ENCODE data around the gene ARHGEF33. TPM values are rescaled to one million over a fixed set of nuclear protein-coding genes. Genes with fewer than 3 reads are reported as not detected.
A peak's percentile ranks its signal among the peaks of the same experiment; 100 is the strongest.

Gene ARHGEF33
- total and polyA plus RNA-seq, 2 of the 13 experiments (the other 11 are each of a cell fraction or from before 2014, with no cell fraction given), result 0.04 TPM; not detected in 1

DNA sequence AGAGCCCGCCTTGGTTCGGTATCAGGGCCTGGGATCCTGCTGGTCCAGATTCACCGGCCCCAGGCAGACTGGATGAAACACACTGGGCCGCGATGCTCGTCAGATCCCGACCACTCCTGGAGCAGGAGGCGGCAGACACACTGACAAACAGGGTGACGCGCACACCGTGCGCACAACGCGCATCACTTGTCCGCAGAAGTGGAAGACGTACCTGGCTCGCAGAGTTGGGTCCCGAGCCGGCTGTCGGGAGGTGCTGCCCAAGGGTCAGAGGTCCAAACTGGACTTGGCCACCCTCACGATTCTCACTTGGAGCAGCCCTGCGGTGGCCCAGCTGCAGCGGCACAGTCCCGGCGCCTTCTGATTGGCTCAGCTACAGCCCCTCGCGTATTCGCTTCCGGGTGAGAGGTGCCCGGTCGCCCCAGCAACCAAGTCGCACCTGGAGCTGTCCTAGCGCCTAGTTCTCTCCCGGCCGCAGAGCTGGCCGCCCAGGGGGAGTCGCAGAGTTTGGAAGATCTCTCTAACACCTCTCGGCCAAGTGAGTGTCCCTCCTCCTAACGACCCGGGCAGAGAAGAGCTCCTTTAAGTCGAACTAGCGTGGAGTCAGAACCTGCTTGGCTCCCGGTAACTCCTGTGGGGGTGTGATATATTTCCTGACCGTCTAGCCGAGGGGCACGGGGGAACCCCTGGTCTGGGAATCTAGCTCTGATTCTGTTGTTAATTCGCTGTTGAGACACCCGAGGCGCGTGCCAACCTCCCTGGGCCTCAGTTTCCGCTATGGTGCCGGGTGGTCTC, 13.9 kb upstream of the ARHGEF33 start, which contains the start of the genes DHX57 and MORN2 (continued):
- TF ChIP-seq ZNF552 (CRISPR knock-in tag; IDR thresholded peaks at IDR 0.05; ENCODE audit: borderline replicate concordance) (peak; percentile 87; the same call in 1 of the 2 replicates), EHMT2 (IDR thresholded peaks at IDR 0.05; ENCODE audit: borderline replicate concordance, low read depth, low read length) (peak; percentile 24; the same call in 1 of the 2 replicates), ZNF775 (CRISPR knock-in tag; IDR thresholded peaks at IDR 0.05; ENCODE audit: borderline replicate concordance) (no peak; the same call in 1 of the 2 replicates), SKI (IDR thresholded peaks at IDR 0.05; ENCODE audit: partially characterized antibody) (no peak), EED (CRISPR knock-in tag; IDR thresholded peaks at IDR 0.05) (peak; percentile 98; the same call in 1 of the 2 replicates), IKZF4 (CRISPR knock-in tag; IDR thresholded peaks at IDR 0.05; ENCODE audit: borderline replicate concordance, low read depth, not compliant biosample characterization) (peak; percentile 83), SP140L (CRISPR knock-in tag; IDR thresholded peaks at IDR 0.05; ENCODE audit: borderline replicate concordance) (peak; percentile 4; the same call in 1 of the 2 replicates), ELF3 (CRISPR knock-in tag; IDR thresholded peaks at IDR 0.05) (peak; percentile 57; the same call in 1 of the 2 replicates), RFX1 (IDR thresholded peaks at IDR 0.05) (peak; percentile 95), ARHGAP35 (CRISPR knock-in tag; IDR thresholded peaks at IDR 0.05; ENCODE audit: borderline replicate concordance) (peak; percentile 51), ZNF556 (CRISPR knock-in tag; IDR thresholded peaks at IDR 0.05; ENCODE audit: borderline replicate concordance) (peak; percentile 75; the same call in 1 of the 2 replicates), POLR2A (IDR thresholded peaks at IDR 0.05; ENCODE audit: insufficient read depth in 1 of 2, low read depth in 2 of 2, low read length in 2 of 2) (peak; percentile 75 to 88), ZFYVE20 (CRISPR knock-in tag; IDR thresholded peaks at IDR 0.05; ENCODE audit: borderline replicate concordance, low read depth) (peak; percentile 93), ZKSCAN5 (CRISPR knock-in tag; IDR thresholded peaks at IDR 0.05) (no peak), SETDB1 (CRISPR knock-in tag; IDR thresholded peaks at IDR 0.05; ENCODE audit: borderline replicate concordance) (no peak), ZNF678 (CRISPR knock-in tag; IDR thresholded peaks at IDR 0.05) (0 out of 2 replicates have a peak, but pooled peaks have one; percentile 63), ZNF256 (CRISPR knock-in tag; conservative IDR thresholded peaks at IDR 0.05) (0 out of 2 replicates have a peak, but pooled peaks have one; percentile 60), ZNF614 (CRISPR knock-in tag; IDR thresholded peaks at IDR 0.05; ENCODE audit: borderline replicate concordance) (peak; percentile 83; the same call in 1 of the 2 replicates)
- TF ChIP-seq, protein P1, sequence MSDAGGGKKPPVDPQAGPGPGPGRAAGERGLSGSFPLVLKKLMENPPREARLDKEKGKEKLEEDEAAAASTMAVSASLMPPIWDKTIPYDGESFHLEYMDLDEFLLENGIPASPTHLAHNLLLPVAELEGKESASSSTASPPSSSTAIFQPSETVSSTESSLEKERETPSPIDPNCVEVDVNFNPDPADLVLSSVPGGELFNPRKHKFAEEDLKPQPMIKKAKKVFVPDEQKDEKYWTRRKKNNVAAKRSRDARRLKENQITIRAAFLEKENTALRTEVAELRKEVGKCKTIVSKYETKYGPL (CRISPR knock-in tag; IDR thresholded peaks at IDR 0.05), result no peak
- TF ChIP-seq, protein P2, sequence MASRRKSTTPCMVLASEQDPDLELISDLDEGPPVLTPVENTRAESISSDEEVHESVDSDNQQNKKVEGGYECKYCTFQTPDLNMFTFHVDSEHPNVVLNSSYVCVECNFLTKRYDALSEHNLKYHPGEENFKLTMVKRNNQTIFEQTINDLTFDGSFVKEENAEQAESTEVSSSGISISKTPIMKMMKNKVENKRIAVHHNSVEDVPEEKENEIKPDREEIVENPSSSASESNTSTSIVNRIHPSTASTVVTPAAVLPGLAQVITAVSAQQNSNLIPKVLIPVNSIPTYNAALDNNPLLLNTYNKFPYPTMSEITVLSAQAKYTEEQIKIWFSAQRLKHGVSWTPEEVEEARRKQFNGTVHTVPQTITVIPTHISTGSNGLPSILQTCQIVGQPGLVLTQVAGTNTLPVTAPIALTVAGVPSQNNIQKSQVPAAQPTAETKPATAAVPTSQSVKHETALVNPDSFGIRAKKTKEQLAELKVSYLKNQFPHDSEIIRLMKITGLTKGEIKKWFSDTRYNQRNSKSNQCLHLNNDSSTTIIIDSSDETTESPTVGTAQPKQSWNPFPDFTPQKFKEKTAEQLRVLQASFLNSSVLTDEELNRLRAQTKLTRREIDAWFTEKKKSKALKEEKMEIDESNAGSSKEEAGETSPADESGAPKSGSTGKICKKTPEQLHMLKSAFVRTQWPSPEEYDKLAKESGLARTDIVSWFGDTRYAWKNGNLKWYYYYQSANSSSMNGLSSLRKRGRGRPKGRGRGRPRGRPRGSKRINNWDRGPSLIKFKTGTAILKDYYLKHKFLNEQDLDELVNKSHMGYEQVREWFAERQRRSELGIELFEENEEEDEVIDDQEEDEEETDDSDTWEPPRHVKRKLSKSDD (CRISPR knock-in tag; IDR thresholded peaks at IDR 0.05; ENCODE audit: low read depth), result 0 out of 2 replicates have a peak, but pooled peaks have one; percentile 29
- TF ChIP-seq, protein P3, sequence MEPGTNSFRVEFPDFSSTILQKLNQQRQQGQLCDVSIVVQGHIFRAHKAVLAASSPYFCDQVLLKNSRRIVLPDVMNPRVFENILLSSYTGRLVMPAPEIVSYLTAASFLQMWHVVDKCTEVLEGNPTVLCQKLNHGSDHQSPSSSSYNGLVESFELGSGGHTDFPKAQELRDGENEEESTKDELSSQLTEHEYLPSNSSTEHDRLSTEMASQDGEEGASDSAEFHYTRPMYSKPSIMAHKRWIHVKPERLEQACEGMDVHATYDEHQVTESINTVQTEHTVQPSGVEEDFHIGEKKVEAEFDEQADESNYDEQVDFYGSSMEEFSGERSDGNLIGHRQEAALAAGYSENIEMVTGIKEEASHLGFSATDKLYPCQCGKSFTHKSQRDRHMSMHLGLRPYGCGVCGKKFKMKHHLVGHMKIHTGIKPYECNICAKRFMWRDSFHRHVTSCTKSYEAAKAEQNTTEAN (CRISPR knock-in tag; conservative IDR thresholded peaks at IDR 0.05), result no peak
